HG03139 (cell line): ENCODE measurements around the gene ABHD12B.

ENCODE experiments used
- ATAC-seq: cut with Tn5 transposase; IDR thresholded peaks from one replicate; pipeline ENCODE4 v1.9.1; 2021; ENCODE audit not compliant: unreplicated experiment

The ABHD12B gene

GRCh38 chr14:50871914-50872732, at the start of gene ABHD12B:
TSS of gene ABHD12B (plus strand) at chr14:50872053. CDS start at chr14:50872175, 122 bp downstream.
- ATAC-seq, result no peak

- no peak for ATAC-seq
These were observed 49.3 kb upstream of the ABHD12B start for GRCh38 chr14:50822501-50823042.

- ATAC-seq, result peak; percentile 6
These were observed 48.6 kb upstream of the ABHD12B start for GRCh38 chr14:50823051-50823761.

- peak; percentile 77 for ATAC-seq
These were observed 47.9 kb upstream of the ABHD12B start for GRCh38 chr14:50823762-50824636.

GRCh38 chr14:50825307-50825706, 46.5 kb upstream of the ABHD12B start:
- no peak for ATAC-seq

- no peak for ATAC-seq
These were observed 45.2 kb upstream of the ABHD12B start for GRCh38 chr14:50826681-50827080.

- no peak for ATAC-seq
These were observed 42.9 kb upstream of the ABHD12B start for GRCh38 chr14:50828721-50829488.

- no peak for ATAC-seq
These were observed 42.3 kb upstream of the ABHD12B start for GRCh38 chr14:50829489-50830043.

- ATAC-seq, result peak; percentile 29
These were observed 41.6 kb upstream of the ABHD12B start for GRCh38 chr14:50830044-50830931.

GRCh38 chr14:50830932-50831725, 40.7 kb upstream of the ABHD12B start, which contains the start of gene NIN:
TSS of gene NIN (minus strand) at chr14:50831162. CDS start at chr14:50822056, 9,106 bp downstream.
- ATAC-seq, result peak; percentile 72

- no peak for ATAC-seq
These were observed 40.1 kb upstream of the ABHD12B start for GRCh38 chr14:50831726-50832168.

GRCh38 chr14:50832935-50833630, 38.8 kb upstream of the ABHD12B start:
- no peak for ATAC-seq

GRCh38 chr14:50834802-50835276, 37.0 kb upstream of the ABHD12B start:
- ATAC-seq, result no peak

- ATAC-seq, result no peak
These were observed 36.6 kb upstream of the ABHD12B start for GRCh38 chr14:50835280-50835679.

GRCh38 chr14:50836515-50836914, 35.3 kb upstream of the ABHD12B start:
- no peak for ATAC-seq

- ATAC-seq, result no peak
These were observed 34.6 kb upstream of the ABHD12B start for GRCh38 chr14:50837271-50837670.

GRCh38 chr14:50837850-50838470, 33.9 kb upstream of the ABHD12B start:
- ATAC-seq, result no peak
